DOHH2 (cell line): Measurements from ENCODE around the gene FYCO1.

Source experiments
- H3F3A ChIP-seq: fragments of 200-600 bp; sonication (generic), shearing (Covaris generic); 2 replicates; pipeline ENCODE4 v1.6.0; 2016; ENCODE audit warnings: antibody characterized with exemption, mild to moderate bottlenecking; ENCODE audit not compliant: control insufficient read depth, insufficient read depth
- H3K27ac ChIP-seq: fragments of 200-600 bp; sonication (generic); 2 replicates; pipeline ENCODE4 v1.5.1; 2014; ENCODE audit warnings: low read depth, mild to moderate bottlenecking, low read length, moderate library complexity
- H3K27me3 ChIP-seq: fragments of 200-600 bp; sonication (generic); 2 replicates; pipeline ENCODE4 v1.6.1; 2014; ENCODE audit warnings: mild to moderate bottlenecking, low read length, mixed read lengths; ENCODE audit not compliant: control insufficient read depth
- H3K36me3 ChIP-seq: fragments of 200-600 bp; sonication (generic); 2 replicates; pipeline ENCODE4 v1.6.1; 2014; ENCODE audit warnings: mild to moderate bottlenecking, low read length, moderate library complexity, mixed read lengths; ENCODE audit not compliant: control insufficient read depth
- H3K4me1 ChIP-seq: fragments of 200-600 bp; sonication (generic); 2 replicates; pipeline ENCODE4 v1.6.1; 2014; ENCODE audit warnings: mild to moderate bottlenecking, low read length, mixed read lengths; ENCODE audit not compliant: control insufficient read depth
- H3K4me2 ChIP-seq: fragments of 200-600 bp; sonication (generic); 2 replicates; pipeline ENCODE4 v1.6.0; 2014; ENCODE audit warnings: mild to moderate bottlenecking, low read length, moderate library complexity
- H3K4me3 ChIP-seq: fragments of 200-600 bp; sonication (generic); 2 replicates; pipeline ENCODE4 v1.5.1; 2014; ENCODE audit warnings: mild to moderate bottlenecking, low read length, mixed read lengths
- H3K79me2 ChIP-seq: fragments of 200-600 bp; sonication (generic); 2 replicates; pipeline ENCODE4 v1.6.1; 2014; ENCODE audit warnings: mild to moderate bottlenecking, low read length, mixed read lengths; ENCODE audit not compliant: control insufficient read depth
- H3K9me2 ChIP-seq: fragments of 200-600 bp; sonication (generic); replicated peaks from 2 replicates; pipeline ENCODE4 v1.6.1; 2014; ENCODE audit warnings: mild to moderate bottlenecking, low read length, mixed read lengths; ENCODE audit not compliant: control insufficient read depth
- H3K9me3 ChIP-seq: fragments of 200-600 bp; sonication (generic); 2 replicates; pipeline ENCODE4 v1.6.1; 2014; ENCODE audit warnings: antibody characterized with exemption, low read length, mixed read lengths; ENCODE audit not compliant: control insufficient read depth, insufficient read depth
- H4K20me1 ChIP-seq: fragments of 200-600 bp; sonication (generic); 2 replicates; pipeline ENCODE4 v1.6.0; 2014; ENCODE audit warnings: low read depth, mild to moderate bottlenecking, antibody characterized with exemption, low read length, moderate library complexity; ENCODE audit not compliant: control insufficient read depth, insufficient read depth
- EZH2phosphoT487 ChIP-seq: fragments of 200-600 bp; sonication (generic); IDR thresholded peaks from 2 replicates; pipeline ENCODE4 v1.6.1; 2017; ENCODE audit warnings: borderline replicate concordance, mild to moderate bottlenecking, antibody characterized with exemption, low read length, moderate library complexity, mixed read lengths
- TF ChIP-seq, protein P1 (sequence below): fragments of 200-600 bp; sonication (generic); IDR thresholded peaks from one replicate; pipeline ENCODE4 v1.5.1; 2014; ENCODE audit warnings: antibody characterized with exemption, mild to moderate bottlenecking, low read depth, low read length; ENCODE audit not compliant: poor library complexity, severe bottlenecking

FYCO1 gene

DNA sequence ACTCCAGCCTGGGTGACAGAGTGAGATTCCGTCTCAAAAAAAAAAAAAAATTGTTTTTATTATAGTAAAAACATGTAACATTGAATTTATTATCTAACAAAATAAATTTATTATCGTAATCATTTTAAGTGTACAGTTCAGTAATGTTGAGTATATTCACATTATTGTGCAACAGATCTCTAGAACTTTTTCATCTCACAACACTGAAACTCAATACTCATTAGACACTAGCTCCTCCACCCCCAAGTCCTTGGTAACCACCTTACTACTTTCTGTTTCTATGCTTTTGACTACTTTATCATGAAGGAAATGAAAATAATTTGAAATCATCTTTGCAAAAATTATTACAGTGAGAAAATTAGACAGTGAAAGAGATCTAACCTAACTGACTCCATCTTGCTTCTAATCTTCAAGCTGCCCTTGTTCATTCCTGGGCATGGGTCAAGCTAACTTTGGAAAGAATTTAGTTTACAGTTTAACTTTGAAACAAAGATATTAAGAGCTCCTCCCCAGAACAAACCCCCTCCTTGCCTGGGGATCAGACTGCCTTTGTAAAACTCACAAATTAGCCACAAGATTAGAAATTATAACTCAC, 15.0 kb upstream of the FYCO1 start:
- Histone ChIP-seq H3F3A (no peaks in the 10 kb centered on the region), H3K9me3 (no peaks in the 10 kb centered on the region), H3K27ac (no peak overlapping the region), H3K9me2 (no peaks in the 10 kb centered on the region), H3K4me2 (no peak overlapping the region), H4K20me1 (no peaks in the 10 kb centered on the region), H3K79me2 (no peaks in the 10 kb centered on the region), H3K4me1 (no peaks in the 10 kb centered on the region), H3K4me3 (no peak overlapping the region), H3K36me3 (no peaks in the 10 kb centered on the region), H3K27me3 (peaks cover 5% of the 10 kb centered on the region; the same call in 1 of the 2 replicates)
- TF ChIP-seq, protein P1, sequence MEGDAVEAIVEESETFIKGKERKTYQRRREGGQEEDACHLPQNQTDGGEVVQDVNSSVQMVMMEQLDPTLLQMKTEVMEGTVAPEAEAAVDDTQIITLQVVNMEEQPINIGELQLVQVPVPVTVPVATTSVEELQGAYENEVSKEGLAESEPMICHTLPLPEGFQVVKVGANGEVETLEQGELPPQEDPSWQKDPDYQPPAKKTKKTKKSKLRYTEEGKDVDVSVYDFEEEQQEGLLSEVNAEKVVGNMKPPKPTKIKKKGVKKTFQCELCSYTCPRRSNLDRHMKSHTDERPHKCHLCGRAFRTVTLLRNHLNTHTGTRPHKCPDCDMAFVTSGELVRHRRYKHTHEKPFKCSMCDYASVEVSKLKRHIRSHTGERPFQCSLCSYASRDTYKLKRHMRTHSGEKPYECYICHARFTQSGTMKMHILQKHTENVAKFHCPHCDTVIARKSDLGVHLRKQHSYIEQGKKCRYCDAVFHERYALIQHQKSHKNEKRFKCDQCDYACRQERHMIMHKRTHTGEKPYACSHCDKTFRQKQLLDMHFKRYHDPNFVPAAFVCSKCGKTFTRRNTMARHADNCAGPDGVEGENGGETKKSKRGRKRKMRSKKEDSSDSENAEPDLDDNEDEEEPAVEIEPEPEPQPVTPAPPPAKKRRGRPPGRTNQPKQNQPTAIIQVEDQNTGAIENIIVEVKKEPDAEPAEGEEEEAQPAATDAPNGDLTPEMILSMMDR: no peak
- TF ChIP-seq EZH2phosphoT487: no peak

DNA sequence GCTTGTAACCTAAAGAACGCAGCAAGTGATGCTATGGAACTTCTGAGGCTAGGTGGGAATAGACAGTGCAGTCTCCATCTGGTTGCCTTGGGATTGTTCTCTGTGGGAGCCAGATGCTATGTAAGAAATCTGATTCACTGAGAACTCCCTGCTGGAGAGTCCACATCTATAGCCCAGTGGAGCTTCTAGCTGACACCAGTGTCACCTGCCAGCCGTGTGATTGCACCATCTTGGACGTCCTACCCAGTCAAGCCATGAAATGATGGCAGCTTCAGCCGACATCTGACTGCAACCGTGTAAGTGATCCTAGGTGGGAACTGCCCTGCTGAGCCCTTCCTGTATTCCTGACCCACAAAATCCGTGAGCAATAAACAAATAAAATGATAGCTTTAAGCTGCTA, 12.4 kb upstream of the FYCO1 start:
- no peaks in the 10 kb centered on the region for H3K79me2 ChIP-seq
- no peaks in the 10 kb centered on the region for H3K9me2 ChIP-seq
- H3K9me3 ChIP-seq: no peaks in the 10 kb centered on the region
- no peak overlapping the region for H3K4me3 ChIP-seq
- H3K27ac ChIP-seq: no peak overlapping the region
- no peak overlapping the region for H3K4me2 ChIP-seq
- H3K36me3 ChIP-seq: no peaks in the 10 kb centered on the region
- H3F3A ChIP-seq: no peaks in the 10 kb centered on the region
- no peak for TF ChIP-seq EZH2phosphoT487
- TF ChIP-seq, protein P1: no peak
- H3K4me1 ChIP-seq: no peaks in the 10 kb centered on the region
- no peaks in the 10 kb centered on the region for H4K20me1 ChIP-seq
- peaks cover 5% of the 10 kb centered on the region; the same call in 1 of the 2 replicates for H3K27me3 ChIP-seq

DNA sequence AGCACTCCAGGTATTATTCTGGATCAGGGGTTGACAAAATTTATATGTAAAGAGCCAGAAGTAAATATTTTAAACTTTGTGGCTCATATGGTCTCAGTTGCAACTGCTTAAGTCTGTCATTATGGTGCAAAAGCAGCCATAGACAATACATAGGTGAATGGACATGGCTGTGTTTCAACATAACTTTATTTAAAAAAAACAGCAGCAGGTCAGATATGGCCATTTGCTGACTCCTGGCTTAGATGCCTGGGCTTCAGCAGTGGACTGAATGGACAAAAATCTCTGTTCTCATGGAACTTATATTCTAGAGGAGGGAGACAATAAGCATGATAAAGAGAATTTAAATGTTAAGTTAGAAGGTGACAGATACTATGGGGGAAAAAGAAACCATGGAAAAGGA, 11.7 kb upstream of the FYCO1 start:
- Histone ChIP-seq H3K27ac (no peak overlapping the region), H3K27me3 (peaks cover 5% of the 10 kb centered on the region; the same call in 1 of the 2 replicates), H3K9me3 (no peaks in the 10 kb centered on the region)

More for the DNA sequence above, 11.7 kb upstream of the FYCO1 start:
- Histone ChIP-seq H4K20me1 (no peaks in the 10 kb centered on the region), H3K36me3 (no peaks in the 10 kb centered on the region), H3K4me2 (no peak overlapping the region), H3K79me2 (no peaks in the 10 kb centered on the region), H3K4me3 (no peak overlapping the region), H3K4me1 (no peaks in the 10 kb centered on the region), H3F3A (no peaks in the 10 kb centered on the region), H3K9me2 (no peaks in the 10 kb centered on the region)
- TF ChIP-seq, protein P1: no peak
- TF ChIP-seq EZH2phosphoT487: no peak
